Kidney capillary endothelial cell (primary cell): ENCODE results near the gene RIPOR3.
"Not testable (repeated sequence)": the region's sequence is repeated elsewhere in the genome, so short reads cannot be mapped to it uniquely, and the experiment has no call there.

Experiments used
- DNase-seq: peaks from one replicate; pipeline ENCODE4 v3.0.0-alpha.2; 2018; ENCODE audit warnings: low spot score

The RIPOR3 gene

DNA sequence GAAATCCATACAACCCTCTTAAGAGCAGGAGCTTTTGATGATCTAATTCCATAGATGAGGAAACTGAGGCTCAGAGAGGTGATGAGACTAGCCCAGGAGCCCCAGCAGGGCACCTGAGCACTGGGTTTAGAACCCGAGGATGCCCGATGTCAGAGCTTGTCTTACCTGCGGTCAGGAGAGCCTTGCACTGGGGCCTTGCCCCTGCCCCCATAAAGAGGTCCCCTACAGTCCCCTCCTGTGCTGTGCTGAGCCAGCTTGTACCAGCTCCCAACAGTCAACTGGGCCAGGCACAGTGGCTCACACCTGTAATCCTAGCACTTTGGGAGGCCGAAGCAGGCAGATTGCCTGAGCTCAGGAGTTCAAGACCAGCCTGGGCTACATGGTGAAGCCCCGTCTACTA, 58.6 kb downstream of the RIPOR3 start:
- no peak for DNase-seq

- DNase-seq: no peak
These were observed 59.1 kb downstream of the RIPOR3 start for GRCh38 chr20:50632236-50632635.

DNA sequence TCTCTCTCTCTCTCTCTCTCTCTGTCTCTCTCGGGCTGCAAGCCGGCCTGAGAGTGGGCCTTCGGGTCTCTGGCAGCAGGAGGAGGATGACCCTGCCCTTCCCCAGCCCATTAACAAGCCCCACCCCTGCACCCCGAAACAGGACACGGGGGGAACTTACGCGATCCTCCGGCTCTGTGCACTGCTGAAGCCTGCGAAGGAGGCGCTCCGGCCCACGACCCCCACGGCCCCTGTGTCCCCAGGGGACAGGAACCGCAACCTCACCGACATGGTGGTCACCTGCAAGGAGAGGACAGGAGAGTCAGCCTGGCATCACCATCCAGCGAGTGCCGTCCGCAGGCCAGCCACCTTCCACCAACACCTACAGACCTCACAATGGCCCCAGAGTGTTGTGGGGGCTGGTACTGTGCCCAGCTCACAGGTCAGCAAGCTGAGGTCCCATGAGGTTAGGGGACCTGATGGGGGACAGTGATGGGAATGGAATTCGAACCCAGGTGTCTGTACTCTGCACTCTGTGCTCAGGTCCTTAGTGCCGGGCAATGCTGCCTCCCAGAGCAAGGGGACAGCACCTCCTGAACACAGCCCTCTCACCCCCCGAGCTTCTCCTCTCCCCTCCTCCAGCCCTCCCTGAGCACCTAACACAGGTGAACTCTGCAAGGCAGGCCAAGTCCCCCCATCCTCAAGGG, 60.6 kb downstream of the RIPOR3 start:
- no peak for DNase-seq

GRCh38 chr20:50629670-50630045, 61.7 kb downstream of the RIPOR3 start:
- no peak for DNase-seq

DNA sequence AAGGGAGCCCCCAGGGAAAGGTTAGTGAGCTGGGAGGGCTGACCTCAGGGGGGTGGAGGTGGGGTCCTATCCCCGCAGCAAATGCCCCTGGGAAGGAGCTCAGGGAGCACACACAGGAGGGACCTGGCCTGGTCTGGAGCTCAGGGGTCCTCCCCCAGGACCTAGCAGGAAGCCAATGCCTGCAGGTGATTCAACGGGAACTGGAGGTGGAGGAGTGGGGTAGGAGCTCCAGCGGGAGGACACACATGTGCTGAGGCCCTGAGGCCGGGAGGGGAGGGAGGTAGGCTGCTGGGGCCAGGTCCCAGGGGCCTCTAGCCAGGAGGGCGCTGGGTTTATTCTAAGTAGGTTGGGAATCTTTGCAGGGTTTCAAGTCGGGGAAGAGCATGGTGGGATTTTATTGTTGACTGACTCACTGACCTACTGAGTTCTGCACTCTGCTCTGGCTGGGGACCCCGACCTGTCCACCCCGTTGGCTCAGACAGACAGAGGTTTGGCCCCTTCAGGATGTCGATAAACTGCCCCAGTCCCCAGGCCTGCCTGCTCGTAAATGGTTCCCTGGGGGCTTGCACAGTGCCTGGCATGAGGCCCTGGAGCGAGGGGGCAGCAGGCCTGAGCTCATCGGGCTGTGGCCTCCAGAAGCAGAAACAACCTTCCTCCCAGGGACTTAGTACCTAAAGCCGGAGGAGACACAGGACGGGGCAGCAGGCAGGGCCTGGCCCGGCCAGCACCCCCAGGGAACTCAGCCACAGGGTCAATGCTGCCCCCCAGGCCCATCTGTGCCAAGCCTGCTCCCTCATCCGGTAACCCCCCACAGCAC, 62.3 kb downstream of the RIPOR3 start:
- DNase-seq: no peak

DNA sequence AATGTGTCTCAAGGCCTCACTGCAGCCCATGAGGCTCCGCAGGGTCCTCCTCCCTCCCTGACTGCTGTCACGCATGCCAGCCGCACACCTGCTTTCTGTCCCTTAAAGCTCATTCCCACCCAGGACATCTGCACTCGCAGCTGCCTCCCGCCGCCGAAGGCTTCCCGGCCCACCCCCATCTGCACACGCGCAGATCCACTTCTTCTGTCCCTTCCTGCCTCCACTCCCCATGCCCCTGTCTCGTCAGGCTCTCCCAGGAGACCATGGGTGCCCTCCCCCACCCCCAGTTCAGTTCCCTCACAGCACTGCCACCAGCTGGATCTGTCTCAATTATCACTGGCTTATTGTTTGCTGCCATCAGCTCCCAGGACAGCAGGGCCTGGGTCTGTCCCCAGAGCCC, 63.0 kb downstream of the RIPOR3 start:
- DNase-seq: no peak

DNA sequence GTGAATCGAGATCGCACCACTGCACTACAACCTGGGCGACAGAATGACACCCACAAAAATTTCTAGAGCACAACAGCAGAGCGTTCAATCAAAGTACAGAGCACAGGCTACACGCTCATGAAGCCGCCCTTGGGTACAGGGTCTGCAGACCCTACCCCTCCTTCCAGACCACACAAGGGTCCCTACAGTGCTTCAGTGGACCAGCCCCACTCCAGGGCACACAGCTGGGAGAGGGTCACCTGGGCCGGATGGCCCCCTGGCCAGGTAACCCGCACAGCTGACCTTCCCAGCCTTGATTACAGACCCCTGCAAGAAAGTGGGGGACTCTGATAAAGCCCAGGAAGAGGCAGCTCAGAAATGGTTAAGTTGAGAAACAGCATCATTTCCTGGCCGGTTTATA, 63.6 kb downstream of the RIPOR3 start:
- DNase-seq: no peak

- no peak for DNase-seq
These were observed 65.2 kb downstream of the RIPOR3 start for GRCh38 chr20:50625986-50626677.

DNA sequence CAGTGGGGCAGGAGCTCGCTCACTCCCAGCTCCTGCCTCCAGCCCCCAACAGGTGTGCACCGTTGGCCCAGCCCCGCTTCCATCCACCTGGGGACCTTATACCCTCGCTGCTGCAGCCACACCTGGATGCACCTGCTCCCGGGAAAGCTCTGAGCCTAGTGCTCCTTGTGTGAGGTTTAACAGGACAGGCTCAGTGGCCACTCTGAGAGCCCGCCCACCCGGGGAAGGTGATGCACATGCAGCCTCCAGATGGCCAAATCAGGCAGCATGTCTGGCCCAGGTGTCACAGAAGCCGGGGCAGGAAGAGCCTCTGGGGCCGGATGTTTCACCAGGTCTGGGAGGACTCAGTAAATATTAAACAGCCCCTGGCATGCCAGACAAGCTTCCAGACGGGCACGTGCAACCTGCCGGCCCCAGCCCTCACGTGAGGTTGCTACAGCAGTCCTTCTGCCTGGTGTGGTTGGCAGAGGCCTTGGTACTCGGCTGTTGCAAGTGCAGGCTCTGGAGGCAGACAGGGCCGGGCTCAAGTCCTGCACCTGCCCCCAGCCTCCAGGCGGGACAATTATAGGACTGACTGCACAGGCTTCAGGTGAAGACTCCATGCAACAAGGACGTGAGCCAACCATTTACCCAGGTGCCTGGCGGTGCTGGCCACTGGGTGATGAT, 66.9 kb downstream of the RIPOR3 start:
- no peak for DNase-seq

GRCh38 chr20:50621068-50621665, 70.2 kb downstream of the RIPOR3 start:
- no peak for DNase-seq

GRCh38 chr20:50620459-50620858, 70.9 kb downstream of the RIPOR3 start:
- not testable (repeated sequence) for DNase-seq

DNA sequence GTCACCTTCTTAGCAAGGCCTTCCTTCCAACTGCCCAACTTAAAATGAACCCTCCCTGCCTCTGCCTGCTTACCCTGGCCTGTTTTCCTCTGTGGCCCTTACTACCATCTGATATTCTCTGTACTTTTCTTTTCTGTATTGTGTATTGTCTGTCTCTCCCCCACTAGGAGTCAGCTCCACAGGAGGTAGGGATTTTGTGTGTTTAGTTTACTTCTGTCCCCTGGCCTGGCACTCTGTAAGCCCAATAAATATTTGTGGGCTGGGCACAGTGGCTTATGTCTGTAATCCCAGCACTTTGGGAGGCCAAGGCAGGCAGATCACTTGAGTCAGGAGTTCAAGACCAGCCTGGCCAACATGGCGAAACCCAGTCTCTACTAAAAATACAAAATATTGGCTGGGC, 72.8 kb downstream of the RIPOR3 start:
- DNase-seq: no peak

DNA sequence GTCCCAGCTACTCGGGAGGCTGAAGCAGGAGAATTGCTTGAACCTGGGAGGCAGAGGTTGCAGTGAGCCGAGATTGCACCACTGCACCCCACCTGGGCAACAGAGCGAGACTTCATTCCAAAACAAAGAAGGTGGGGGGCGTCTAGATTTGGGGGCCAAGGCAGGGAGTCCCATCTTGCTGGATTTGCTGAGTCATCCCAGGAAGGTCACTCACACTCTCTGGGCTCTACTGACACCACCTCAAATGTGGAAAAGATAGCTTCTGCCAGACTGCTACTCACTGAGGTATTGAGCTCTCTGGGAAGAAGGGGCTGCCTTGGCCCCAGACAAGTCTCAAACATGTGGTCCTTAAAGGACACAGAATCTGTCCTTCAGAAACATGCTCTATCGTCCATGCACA, 74.3 kb downstream of the RIPOR3 start:
- DNase-seq: no peak

GRCh38 chr20:50615407-50615806, 75.9 kb downstream of the RIPOR3 start:
- no peak for DNase-seq

DNA sequence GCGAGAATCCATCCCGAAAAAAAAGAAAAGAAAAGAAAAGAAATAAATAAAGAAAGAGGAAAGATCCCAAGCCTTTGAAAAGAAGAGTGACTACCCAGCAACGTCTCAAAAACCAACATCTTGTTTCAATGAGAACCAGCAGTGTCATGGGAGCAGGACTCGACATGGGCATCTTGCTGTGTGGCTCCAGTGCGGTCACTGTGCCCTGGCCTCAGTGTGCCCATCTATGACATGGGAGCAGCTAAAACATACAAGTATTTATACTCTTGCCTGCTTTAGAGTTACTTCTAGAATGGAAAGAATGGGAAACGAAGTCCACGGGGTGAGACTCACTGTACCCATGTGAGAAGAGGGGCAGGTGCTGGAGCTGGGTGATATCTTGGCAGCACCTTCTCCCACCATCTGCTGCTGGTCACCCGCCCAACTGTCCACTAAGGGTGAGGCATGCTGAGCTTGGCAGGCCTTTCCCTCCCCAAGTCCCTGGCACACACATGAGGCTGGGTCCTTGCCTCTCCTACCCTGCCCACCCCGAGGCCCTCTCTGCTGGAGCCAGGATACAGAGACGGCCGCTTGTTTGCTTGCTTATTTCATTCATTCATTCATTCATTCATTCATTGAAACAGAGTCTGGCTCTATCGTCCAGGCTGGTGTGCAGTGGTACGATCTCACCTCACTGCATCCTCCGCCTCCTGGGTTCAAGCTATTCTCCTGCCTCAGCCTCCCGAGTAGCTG, 77.7 kb downstream of the RIPOR3 start:
- no peak for DNase-seq

- no peak for DNase-seq
These were observed 80.1 kb downstream of the RIPOR3 start for GRCh38 chr20:50611128-50611810.

- no peak for DNase-seq
These were observed 81.1 kb downstream of the RIPOR3 start for GRCh38 chr20:50610212-50610718.

- no peak for DNase-seq
These were observed 81.8 kb downstream of the RIPOR3 start for GRCh38 chr20:50609438-50609989.

DNA sequence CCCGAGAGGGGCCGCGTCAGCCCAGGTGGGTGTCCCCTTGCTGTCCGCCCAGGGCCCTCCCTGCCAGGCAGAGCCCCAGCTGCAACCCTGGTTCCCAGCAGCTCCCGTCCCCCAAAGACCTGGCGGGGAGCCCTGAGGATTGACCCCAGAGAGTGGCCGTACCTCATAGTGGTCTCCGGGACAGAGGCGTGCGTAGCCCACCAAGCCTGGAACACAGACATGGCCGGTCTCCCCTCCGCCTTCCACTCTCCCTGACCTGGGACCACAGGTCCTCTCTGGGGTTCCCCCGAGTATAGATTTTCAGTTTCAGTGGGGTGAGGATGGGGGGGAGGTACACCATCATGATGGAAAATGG, 82.6 kb downstream of the RIPOR3 start:
- DNase-seq: no peak
